Measurements from ENCODE around the gene KRT37.
"Not testable (repeated sequence)": the region's sequence is repeated elsewhere in the genome, so short reads cannot be mapped to it uniquely, and the experiment has no call there.

The KRT37 gene

GRCh38 chr17:41403404-41404023, 20.9 kb downstream of the KRT37 start:
- no peak for DNase-seq

GRCh38 chr17:41402161-41402560, 22.2 kb downstream of the KRT37 start:
- DNase-seq, result no peak

- no peak for DNase-seq
Measured at GRCh38 chr17:41396996-41397660, 27.3 kb downstream of the KRT37 start, which contains the start of gene KRT31. Gene KRT31 (minus strand): TSS chr17:41397608. CDS start chr17:41397539, 69 bp downstream.

GRCh38 chr17:41396340-41396739, 28.0 kb downstream of the KRT37 start:
- DNase-seq, result no peak

- DNase-seq, result no peak
Measured at GRCh38 chr17:41395611-41396010, 28.8 kb downstream of the KRT37 start.

- DNase-seq, result not testable (repeated sequence)
Measured at GRCh38 chr17:41395044-41395443, 29.3 kb downstream of the KRT37 start.

GRCh38 chr17:41394254-41394996, 30.0 kb downstream of the KRT37 start:
- no peak for DNase-seq

GRCh38 chr17:41393826-41394225, 30.6 kb downstream of the KRT37 start:
- no peak for DNase-seq

- no peak for DNase-seq
Measured at GRCh38 chr17:41393294-41393693, 31.1 kb downstream of the KRT37 start.

- no peak for DNase-seq
Measured at GRCh38 chr17:41392278-41392677, 32.1 kb downstream of the KRT37 start.

- no peak for DNase-seq
Measured at GRCh38 chr17:41391535-41391934, 32.9 kb downstream of the KRT37 start.

GRCh38 chr17:41390411-41390938, 33.9 kb downstream of the KRT37 start:
- DNase-seq, result no peak

- DNase-seq, result no peak
Measured at GRCh38 chr17:41387670-41388069, 36.7 kb downstream of the KRT37 start.

GRCh38 chr17:41386227-41386626, 38.2 kb downstream of the KRT37 start:
- no peak for DNase-seq

GRCh38 chr17:41383690-41384089, 40.7 kb downstream of the KRT37 start:
- DNase-seq, result no peak

GRCh38 chr17:41382394-41382793, 42.0 kb downstream of the KRT37 start:
- no peak for DNase-seq

GRCh38 chr17:41381943-41382342, 42.4 kb downstream of the KRT37 start, which contains the start of gene KRT34:
Gene KRT34 (minus strand): TSS chr17:41382306. CDS start chr17:41382246, 60 bp downstream.
- DNase-seq, result not testable (repeated sequence)

GRCh38 chr17:41380091-41380490, 44.3 kb downstream of the KRT37 start:
- DNase-seq, result not testable (repeated sequence)

- no peak for DNase-seq
Measured at GRCh38 chr17:41377546-41377945, 46.8 kb downstream of the KRT37 start.
